GM21526 (cell line): ENCODE data around the gene ANKFN1.
"Not testable (repeated sequence)": the region's sequence is repeated elsewhere in the genome, so short reads cannot be mapped to it uniquely, and the experiment has no call there.

ENCODE experiments used
- ATAC-seq: cut with Tn5 transposase; IDR thresholded peaks from one replicate; pipeline ENCODE4 v1.9.1; 2021; ENCODE audit warnings: moderate library complexity; ENCODE audit not compliant: unreplicated experiment, low FRiP score

ANKFN1 gene

GRCh38 chr17:56269556-56270389 is 116.5 kb downstream of the ANKFN1 start:
- no peak for ATAC-seq

GRCh38 chr17:56274491-56274890 is 121.2 kb downstream of the ANKFN1 start:
- ATAC-seq, result no peak

DNA sequence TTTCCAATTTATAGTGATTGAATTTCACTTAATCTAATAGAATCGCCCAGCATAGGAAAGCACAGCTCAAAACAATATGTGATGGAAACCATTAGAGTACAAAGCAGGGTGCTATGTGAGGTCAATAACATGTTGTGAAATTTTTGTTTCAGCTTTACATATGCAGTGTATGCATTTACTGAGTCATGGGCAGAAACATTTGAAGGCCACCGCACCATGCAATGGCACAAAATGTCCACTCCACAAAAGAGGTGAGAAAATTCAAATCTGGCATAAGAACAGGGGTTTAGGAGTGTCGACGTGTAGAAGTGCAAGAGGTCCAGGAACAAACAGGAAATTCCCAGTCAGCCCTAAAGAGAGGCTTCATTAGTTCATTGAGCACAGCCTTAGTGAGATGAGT is 131.2 kb downstream of the ANKFN1 start:
- ATAC-seq, result no peak

DNA sequence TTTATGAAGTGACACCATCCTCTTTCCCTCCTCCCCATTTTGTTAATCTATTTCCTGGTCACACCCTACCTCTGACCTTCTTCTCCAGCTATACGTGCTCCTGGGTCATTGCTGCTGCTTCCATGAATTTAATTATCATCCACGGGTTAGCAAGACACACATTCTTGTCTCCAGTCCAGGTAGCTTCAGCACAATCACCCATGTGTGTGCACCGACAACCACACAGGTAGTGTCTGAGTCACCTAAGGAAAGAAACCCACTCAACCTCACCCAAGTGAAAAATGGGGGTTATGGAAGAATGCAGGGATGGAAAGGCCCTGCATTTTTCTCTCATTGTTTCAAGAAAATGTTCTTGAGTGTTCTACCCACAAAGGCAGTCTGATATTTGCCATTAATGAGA is 135.5 kb downstream of the ANKFN1 start:
- ATAC-seq, result not testable (repeated sequence)

DNA sequence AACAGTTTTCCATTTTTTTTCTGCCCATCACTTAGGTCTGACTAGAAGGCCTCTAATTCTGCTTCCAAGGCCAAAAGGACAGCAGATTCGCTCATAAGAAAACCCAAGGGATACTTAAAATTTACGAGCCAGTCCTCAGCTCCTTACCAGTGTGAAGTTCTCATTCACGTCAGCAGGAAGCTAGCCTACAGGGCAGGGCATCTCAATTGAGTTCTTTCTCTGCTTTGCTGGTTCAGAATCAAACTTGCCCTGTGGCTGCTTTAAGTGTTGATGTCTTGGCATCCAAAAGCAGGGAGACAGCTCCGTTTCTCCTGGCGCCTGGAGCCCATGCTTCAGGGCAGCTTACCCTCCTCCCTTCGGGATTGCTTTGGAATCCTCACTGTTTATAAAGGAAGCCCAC is 136.0 kb downstream of the ANKFN1 start:
- no peak for ATAC-seq

GRCh38 chr17:56290101-56290801 is 137.0 kb downstream of the ANKFN1 start:
- ATAC-seq, result peak; percentile 52

- ATAC-seq, result no peak
Measured at GRCh38 chr17:56290802-56291118, 137.5 kb downstream of the ANKFN1 start.

- no peak for ATAC-seq
Measured at GRCh38 chr17:56291226-56291805, 138.0 kb downstream of the ANKFN1 start.

DNA sequence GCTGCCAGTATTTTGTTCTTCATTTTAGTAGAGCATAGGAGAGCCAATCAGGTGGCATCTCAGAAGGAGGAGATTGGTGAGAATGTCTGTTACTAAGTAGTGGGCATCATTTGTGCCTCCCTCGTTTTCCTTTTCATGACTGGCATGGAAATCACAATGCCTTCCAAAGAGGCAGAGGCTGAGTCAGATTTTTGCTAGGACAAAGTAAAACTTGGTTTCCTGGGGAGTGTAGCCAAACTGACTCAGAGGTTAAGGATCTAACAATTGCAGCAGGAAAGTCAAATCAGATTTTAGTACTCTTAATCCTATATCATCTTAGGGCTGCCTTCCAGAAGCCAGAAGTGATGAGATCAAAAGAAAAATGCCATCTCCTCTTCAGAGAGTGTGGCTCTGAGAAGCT is 138.7 kb downstream of the ANKFN1 start:
- no peak for ATAC-seq

- no peak for ATAC-seq
Measured at GRCh38 chr17:56292578-56292977, 139.3 kb downstream of the ANKFN1 start.

GRCh38 chr17:56297184-56297583 is 143.9 kb downstream of the ANKFN1 start:
- ATAC-seq, result no peak

GRCh38 chr17:56298846-56299245 is 145.6 kb downstream of the ANKFN1 start:
- ATAC-seq, result no peak

GRCh38 chr17:56300144-56300543 is 146.9 kb downstream of the ANKFN1 start:
- ATAC-seq, result no peak

GRCh38 chr17:56305007-56305406 is 151.7 kb downstream of the ANKFN1 start:
- ATAC-seq, result no peak

DNA sequence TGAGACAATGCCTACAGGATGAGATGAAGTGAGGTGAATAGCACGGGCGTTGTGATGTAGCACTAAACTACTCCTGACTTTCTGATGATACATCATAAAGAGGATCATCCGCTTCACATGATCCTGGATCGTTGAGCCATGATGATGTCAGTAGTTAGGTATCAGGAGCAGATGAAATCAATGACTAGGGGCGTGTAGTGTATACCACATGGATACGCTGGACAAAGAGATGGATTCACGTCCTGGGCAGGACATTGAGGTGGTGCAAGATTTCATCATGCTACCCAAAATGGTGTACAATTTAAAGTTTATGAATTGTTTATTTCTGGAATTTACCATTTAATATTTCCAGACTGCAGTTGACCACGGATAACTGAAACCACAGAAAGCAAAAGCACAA is 156.6 kb downstream of the ANKFN1 start:
- ATAC-seq, result no peak

GRCh38 chr17:56310782-56311181 is 157.5 kb downstream of the ANKFN1 start:
- ATAC-seq, result no peak

- ATAC-seq, result no peak
Measured at GRCh38 chr17:56313201-56313600, 159.9 kb downstream of the ANKFN1 start.

GRCh38 chr17:56314026-56314425 is 160.8 kb downstream of the ANKFN1 start:
- no peak for ATAC-seq

GRCh38 chr17:56314984-56315602 is 161.8 kb downstream of the ANKFN1 start:
- no peak for ATAC-seq

DNA sequence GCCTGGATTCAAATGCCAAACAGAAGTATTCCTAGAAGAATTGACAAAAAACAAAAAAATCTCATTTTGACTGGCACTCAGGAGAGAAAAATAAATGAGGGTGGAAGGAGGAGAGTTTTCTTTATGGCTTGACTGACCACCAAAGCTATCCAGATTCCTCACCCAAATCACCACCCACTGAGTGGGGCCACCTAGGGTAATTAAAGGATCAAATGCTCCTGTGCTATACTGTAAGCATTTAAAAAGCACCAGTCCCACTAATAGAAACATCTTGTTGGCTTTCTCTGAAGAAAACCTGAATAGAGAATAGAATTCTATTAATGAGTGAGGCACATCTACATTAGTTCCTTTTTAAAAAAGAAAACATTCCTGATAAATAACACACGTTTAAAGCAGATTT is 163.3 kb downstream of the ANKFN1 start:
- no peak for ATAC-seq
